Measurements from ENCODE around the gene DCTPP1. TPM values are rescaled to one million over a fixed set of nuclear protein-coding genes. Genes with fewer than 3 reads are reported as not detected.
A peak's percentile ranks its signal among the peaks of the same experiment; 100 is the strongest.

DCTPP1 gene
- total and polyA plus RNA-seq, 9 of the 15 experiments (the other 6 are each of a cell fraction or from before 2014, with no cell fraction given), result 45.0 to 132 (median 80.6) TPM

DNA sequence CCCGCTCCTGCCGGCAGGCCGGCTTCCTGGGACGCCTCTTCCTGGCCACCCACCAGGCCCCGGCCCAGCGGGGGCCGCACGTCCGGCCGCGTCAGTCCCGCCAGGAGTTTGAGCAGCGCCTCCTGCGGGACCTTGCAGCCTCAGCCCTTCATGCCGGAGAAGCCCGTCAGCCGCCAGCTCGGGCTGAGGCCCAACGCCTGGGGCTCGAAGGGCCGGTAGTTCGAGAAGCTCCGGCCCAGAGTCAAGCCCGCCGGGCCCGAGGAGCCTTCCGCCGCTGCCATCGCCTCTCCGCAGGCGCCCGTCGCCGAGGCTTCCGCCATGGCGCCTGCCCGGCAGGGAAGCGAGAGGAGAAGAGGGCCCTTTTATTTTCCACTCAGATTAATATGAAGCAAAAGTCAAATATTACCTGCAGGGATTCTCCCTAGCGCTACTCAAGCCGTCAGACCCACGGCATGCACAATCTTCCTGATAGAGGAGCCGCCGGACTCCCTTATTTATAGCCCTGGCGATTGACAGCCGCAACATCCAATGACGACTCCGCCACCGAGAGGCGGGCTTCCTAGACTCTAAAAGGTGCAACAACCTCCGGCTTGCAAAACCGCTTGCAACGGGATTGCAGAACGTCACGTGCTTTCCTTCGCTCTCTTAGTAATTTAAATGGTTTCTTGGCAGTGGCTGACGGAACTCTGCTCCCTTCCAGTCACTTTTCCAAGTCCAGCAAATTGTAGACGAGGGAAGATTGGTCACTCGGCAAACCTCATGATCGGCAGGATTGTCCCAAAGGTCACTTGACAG lies 15.8 kb upstream of the DCTPP1 start, which contains the start of gene SEPHS2 (continued):
- TF ChIP-seq, protein P1, sequence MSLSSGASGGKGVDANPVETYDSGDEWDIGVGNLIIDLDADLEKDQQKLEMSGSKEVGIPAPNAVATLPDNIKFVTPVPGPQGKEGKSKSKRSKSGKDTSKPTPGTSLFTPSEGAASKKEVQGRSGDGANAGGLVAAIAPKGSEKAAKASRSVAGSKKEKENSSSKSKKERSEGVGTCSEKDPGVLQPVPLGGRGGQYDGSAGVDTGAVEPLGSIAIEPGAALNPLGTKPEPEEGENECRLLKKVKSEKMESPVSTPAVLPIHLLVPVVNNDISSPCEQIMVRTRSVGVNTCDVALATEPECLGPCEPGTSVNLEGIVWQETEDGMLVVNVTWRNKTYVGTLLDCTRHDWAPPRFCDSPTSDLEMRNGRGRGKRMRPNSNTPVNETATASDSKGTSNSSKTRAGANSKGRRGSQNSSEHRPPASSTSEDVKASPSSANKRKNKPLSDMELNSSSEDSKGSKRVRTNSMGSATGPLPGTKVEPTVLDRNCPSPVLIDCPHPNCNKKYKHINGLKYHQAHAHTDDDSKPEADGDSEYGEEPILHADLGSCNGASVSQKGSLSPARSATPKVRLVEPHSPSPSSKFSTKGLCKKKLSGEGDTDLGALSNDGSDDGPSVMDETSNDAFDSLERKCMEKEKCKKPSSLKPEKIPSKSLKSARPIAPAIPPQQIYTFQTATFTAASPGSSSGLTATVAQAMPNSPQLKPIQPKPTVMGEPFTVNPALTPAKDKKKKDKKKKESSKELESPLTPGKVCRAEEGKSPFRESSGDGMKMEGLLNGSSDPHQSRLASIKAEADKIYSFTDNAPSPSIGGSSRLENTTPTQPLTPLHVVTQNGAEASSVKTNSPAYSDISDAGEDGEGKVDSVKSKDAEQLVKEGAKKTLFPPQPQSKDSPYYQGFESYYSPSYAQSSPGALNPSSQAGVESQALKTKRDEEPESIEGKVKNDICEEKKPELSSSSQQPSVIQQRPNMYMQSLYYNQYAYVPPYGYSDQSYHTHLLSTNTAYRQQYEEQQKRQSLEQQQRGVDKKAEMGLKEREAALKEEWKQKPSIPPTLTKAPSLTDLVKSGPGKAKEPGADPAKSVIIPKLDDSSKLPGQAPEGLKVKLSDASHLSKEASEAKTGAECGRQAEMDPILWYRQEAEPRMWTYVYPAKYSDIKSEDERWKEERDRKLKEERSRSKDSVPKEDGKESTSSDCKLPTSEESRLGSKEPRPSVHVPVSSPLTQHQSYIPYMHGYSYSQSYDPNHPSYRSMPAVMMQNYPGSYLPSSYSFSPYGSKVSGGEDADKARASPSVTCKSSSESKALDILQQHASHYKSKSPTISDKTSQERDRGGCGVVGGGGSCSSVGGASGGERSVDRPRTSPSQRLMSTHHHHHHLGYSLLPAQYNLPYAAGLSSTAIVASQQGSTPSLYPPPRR (CRISPR knock-in tag; IDR thresholded peaks at IDR 0.05; ENCODE audit: borderline replicate concordance), result no peak; the same call in 1 of the 2 replicates
- TF ChIP-seq MAFK (IDR thresholded peaks at IDR 0.05; ENCODE audit: low read length) (peak; percentile 19; the same call in 1 of the 2 replicates), FOXM1 (IDR thresholded peaks at IDR 0.05; ENCODE audit: low read depth) (peak; percentile 53), FOXM1 (CRISPR knock-in tag; IDR thresholded peaks at IDR 0.05; ENCODE audit: low read depth) (no peak), ZNF232 (CRISPR knock-in tag; IDR thresholded peaks at IDR 0.05) (no peak), PHF21A (IDR thresholded peaks at IDR 0.05; ENCODE audit: borderline replicate concordance, low read depth) (no peak), RBM34 (IDR thresholded peaks at IDR 0.05; ENCODE audit: borderline replicate concordance, insufficient read depth, low read length) (no peak), POLR2H (tag; IDR thresholded peaks at IDR 0.05; ENCODE audit: low read depth) (peak; percentile 98), ETV6 (IDR thresholded peaks at IDR 0.05; ENCODE audit: borderline replicate concordance in 1 of 2, low read depth in 2 of 2, low read length in 1 of 2) (no peak), ETV6 (CRISPR knock-in tag; IDR thresholded peaks at IDR 0.05; ENCODE audit: borderline replicate concordance) (0 out of 2 replicates have a peak, but pooled peaks have one; percentile 32), NELFE (IDR thresholded peaks at IDR 0.05; ENCODE audit: insufficient read depth, insufficient read length) (peak; percentile 55), FOS (IDR thresholded peaks at IDR 0.05; ENCODE audit: extremely low read depth, insufficient read length) (peak; percentile 90), CCAR2 (IDR thresholded peaks at IDR 0.05; ENCODE audit: low read depth, low read length) (no peak), HOXB6 (CRISPR knock-in tag; IDR thresholded peaks at IDR 0.05; ENCODE audit: borderline replicate concordance) (no peak; the same call in 1 of the 2 replicates), TAF9B (IDR thresholded peaks at IDR 0.05; ENCODE audit: partially characterized antibody) (peak; percentile 68), FIP1L1 (IDR thresholded peaks at IDR 0.05; ENCODE audit: low read depth, low read length, poor library complexity, severe bottlenecking) (peak; percentile 80), ZNF584 (CRISPR knock-in tag; IDR thresholded peaks at IDR 0.05; ENCODE audit: low read depth) (peak; percentile 69; the same call in 1 of the 2 replicates)
- TF ChIP-seq, protein P2, sequence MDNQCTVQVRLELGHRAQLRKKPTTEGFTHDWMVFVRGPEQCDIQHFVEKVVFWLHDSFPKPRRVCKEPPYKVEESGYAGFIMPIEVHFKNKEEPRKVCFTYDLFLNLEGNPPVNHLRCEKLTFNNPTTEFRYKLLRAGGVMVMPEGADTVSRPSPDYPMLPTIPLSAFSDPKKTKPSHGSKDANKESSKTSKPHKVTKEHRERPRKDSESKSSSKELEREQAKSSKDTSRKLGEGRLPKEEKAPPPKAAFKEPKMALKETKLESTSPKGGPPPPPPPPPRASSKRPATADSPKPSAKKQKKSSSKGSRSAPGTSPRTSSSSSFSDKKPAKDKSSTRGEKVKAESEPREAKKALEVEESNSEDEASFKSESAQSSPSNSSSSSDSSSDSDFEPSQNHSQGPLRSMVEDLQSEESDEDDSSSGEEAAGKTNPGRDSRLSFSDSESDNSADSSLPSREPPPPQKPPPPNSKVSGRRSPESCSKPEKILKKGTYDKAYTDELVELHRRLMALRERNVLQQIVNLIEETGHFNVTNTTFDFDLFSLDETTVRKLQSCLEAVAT (IDR thresholded peaks at IDR 0.05), result no peak; a peak in 3 of 4 replicates
- TF ChIP-seq, protein P3, sequence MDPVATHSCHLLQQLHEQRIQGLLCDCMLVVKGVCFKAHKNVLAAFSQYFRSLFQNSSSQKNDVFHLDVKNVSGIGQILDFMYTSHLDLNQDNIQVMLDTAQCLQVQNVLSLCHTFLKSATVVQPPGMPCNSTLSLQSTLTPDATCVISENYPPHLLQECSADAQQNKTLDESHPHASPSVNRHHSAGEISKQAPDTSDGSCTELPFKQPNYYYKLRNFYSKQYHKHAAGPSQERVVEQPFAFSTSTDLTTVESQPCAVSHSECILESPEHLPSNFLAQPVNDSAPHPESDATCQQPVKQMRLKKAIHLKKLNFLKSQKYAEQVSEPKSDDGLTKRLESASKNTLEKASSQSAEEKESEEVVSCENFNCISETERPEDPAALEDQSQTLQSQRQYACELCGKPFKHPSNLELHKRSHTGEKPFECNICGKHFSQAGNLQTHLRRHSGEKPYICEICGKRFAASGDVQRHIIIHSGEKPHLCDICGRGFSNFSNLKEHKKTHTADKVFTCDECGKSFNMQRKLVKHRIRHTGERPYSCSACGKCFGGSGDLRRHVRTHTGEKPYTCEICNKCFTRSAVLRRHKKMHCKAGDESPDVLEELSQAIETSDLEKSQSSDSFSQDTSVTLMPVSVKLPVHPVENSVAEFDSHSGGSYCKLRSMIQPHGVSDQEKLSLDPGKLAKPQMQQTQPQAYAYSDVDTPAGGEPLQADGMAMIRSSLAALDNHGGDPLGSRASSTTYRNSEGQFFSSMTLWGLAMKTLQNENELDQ (CRISPR knock-in tag; IDR thresholded peaks at IDR 0.05; ENCODE audit: borderline replicate concordance), result no peak

Measured in K562 (cell line).